Liver (tissue), 3 donors: ENCODE data around the gene CACNB4.

Experiments
- ATF3 ChIP-seq: IDR thresholded peaks from 2 replicates; pipeline ENCODE4 v1.6.1; 2016; ENCODE audit warnings: antibody characterized with exemption
- CTCF ChIP-seq: fragments of 150-350 bp; IDR thresholded peaks from 2 replicates; pipeline ENCODE4 v1.5.1; 2017; ENCODE audit warnings: improper control_type of control experiment, low read depth, low read length; ENCODE audit not compliant: missing input control
- JUND ChIP-seq, 2 donors: IDR thresholded peaks; 2 replicates each; pipeline ENCODE4 v1.6.1; 2016; ENCODE audit warnings: antibody characterized with exemption in 2 of 2
- RAD21 ChIP-seq, 2 donors: IDR thresholded peaks; 2 replicates each; pipeline ENCODE4 v1.6.1; 2016; ENCODE audit warnings: antibody characterized with exemption in 2 of 2, mild to moderate bottlenecking in 2 of 2
- TAF1 ChIP-seq: conservative IDR thresholded peaks from 2 replicates; pipeline ENCODE4 v1.6.1; 2016; ENCODE audit warnings: antibody characterized with exemption, mild to moderate bottlenecking
- donor health status: healthy.
- donor health status: healthy.

- TF ChIP-seq TAF1 = no peak
- TF ChIP-seq CTCF = no peak
- TF ChIP-seq ATF3 = no peak
- TF ChIP-seq JUND (IDR thresholded peaks at IDR 0.05) = no peak
- TF ChIP-seq RAD21 (IDR thresholded peaks at IDR 0.05) = no peak
Measured at GRCh38 chr2:151845884-151846283, 253.0 kb downstream of the CACNB4 start.
